GM13976 (cell line): Measurements from ENCODE around the gene RAPGEF2.

Source experiments
- DNase-seq: peaks from one replicate; pipeline ENCODE4 v3.0.0; 2012; ENCODE audit warnings: low spot score
- in situ Hi-C: fragments of 300-500 bp; cut with MboI; formaldehyde crosslinking; loops from one replicate; pipeline ENCODE4 v1.12.0; 2022; ENCODE audit warnings: low sequenced_read_pairs, mixed read lengths, inconsistent platforms; ENCODE audit not compliant: unreplicated experiment
- TF ChIP-seq, protein P1 (sequence below): IDR thresholded peaks from 2 replicates; pipeline ENCODE4 v1.5.1; 2012; ENCODE audit warnings: borderline replicate concordance, mild to moderate bottlenecking; ENCODE audit not compliant: insufficient read depth; ENCODE audit errors: extremely low read depth, missing control alignments, control extremely low read depth

The RAPGEF2 gene

DNA sequence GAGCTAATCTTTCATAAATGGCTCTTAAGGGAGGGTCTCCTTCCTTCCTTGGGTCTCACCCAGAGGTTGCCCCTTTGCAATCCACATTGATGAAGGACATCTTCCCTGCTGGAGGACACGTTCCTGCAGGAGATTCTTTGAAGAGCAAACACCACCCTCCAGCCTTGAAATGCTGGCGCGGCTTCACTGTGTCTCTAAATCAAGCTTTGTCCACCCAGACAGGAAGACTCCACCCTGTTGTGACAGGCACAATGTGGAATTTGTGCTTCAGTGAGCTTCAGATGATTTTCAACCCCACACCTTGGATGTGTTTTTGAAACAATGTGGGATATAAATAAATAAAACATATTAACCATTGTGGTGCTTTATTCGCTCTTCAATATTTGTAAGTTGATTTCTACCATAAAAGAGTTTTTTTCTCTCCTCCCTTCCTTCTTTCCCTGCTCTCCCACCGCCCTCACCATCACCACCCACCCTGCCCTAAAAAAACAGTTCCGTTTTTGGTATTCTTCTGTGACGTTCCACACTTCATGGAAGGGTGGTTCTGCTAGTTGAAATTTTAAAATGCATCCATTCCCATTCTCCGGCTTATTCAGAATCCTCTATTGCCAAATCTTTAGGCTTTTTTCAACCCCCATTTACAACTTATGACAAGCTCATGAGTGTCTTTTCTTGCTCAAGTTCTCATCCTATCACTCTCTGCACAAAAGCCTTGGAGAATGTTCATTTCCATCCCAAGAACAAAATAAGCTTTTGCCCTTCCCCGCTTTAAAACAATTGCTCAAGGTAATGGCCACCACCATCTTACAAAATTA is 264.3 kb downstream of the RAPGEF2 start:
- DNase-seq = no peak
- in situ Hi-C loops = no loop called here

DNA sequence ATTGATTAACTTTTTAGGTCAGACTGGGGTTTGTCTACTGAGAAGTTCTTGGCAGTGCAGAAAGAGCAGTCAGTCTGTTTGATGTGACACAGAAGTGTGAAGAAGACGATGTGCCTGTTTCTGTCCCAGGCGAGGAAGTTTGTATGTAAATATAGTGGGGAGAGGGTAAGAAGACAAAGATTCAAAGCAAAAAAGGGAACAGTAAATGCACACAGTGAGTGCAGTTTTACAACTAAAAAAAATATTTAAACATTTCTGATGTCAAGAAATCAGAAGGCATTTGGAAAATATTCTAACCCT is 264.9 kb downstream of the RAPGEF2 start:
- in situ Hi-C loops = no loop called here
- TF ChIP-seq, protein P1, sequence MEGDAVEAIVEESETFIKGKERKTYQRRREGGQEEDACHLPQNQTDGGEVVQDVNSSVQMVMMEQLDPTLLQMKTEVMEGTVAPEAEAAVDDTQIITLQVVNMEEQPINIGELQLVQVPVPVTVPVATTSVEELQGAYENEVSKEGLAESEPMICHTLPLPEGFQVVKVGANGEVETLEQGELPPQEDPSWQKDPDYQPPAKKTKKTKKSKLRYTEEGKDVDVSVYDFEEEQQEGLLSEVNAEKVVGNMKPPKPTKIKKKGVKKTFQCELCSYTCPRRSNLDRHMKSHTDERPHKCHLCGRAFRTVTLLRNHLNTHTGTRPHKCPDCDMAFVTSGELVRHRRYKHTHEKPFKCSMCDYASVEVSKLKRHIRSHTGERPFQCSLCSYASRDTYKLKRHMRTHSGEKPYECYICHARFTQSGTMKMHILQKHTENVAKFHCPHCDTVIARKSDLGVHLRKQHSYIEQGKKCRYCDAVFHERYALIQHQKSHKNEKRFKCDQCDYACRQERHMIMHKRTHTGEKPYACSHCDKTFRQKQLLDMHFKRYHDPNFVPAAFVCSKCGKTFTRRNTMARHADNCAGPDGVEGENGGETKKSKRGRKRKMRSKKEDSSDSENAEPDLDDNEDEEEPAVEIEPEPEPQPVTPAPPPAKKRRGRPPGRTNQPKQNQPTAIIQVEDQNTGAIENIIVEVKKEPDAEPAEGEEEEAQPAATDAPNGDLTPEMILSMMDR = no peak

More for the DNA sequence above, 264.3 kb downstream of the RAPGEF2 start:
- TF ChIP-seq, protein P1 = no peak

DNA sequence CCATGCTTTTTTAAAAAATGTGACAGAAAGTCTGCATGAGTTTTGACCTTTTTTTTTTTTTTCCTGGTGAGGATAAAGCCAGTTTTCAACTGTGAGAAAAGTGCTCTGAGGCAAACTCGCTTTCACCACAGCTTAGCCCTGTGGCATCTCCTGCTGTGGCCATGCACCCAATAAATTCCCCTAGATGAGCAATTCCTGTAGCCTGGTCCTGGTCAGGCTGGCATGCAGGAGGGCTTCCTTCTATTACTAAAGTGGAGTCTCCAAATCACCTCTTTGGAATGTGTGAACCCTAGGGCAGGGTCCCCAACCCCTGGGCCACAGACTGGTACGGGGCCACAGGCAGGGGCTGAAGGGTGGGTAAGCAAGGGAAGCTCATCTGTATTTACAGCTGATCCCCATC is 265.4 kb downstream of the RAPGEF2 start:
- TF ChIP-seq, protein P1 = no peak
- no peak for DNase-seq
- in situ Hi-C loops = no loop called here

More for the DNA sequence above, 264.9 kb downstream of the RAPGEF2 start:
- DNase-seq = peak; percentile 32

DNA sequence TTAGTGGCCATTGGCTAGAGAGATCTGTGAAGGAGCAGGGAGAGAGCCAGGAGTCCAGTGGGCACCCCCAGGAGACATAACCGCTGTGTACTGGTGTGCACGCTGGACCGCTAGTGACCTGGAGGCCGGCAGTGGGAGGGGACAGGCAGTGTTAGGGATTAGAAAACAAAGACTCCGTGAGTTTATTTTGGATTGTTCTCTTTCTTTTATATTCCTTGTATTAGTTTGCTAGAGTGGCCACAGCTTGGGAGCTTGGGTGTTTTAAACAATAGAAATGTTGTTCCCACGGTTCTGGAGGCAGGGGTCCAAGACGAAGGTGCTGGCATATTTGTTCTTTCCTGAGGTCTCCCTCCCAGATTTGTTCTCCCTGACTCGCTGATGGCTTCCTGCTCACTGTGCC is 266.4 kb downstream of the RAPGEF2 start:
- DNase-seq = no peak
- TF ChIP-seq, protein P1 = no peak
- in situ Hi-C loops = no loop called here

DNA sequence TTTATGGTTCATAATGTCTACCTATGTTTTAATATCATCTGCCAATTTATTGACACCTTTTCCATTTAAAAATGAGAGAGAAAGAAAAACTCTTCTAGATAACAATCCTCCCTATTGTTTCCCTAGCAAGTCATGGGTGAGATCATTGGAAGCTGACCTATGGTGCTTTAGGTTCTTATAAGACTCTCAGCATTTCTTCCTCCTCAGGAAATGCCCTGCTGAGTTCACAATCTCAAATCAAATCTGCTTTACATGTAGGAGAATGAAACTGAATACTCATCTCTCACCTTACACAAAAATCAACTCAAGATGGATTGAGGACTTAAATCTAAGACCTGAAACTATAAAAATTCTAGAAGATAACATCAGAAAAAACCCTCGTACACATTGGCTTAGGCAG is 267.4 kb downstream of the RAPGEF2 start:
- in situ Hi-C loops = no loop called here
- TF ChIP-seq, protein P1 = no peak
- DNase-seq = no peak

DNA sequence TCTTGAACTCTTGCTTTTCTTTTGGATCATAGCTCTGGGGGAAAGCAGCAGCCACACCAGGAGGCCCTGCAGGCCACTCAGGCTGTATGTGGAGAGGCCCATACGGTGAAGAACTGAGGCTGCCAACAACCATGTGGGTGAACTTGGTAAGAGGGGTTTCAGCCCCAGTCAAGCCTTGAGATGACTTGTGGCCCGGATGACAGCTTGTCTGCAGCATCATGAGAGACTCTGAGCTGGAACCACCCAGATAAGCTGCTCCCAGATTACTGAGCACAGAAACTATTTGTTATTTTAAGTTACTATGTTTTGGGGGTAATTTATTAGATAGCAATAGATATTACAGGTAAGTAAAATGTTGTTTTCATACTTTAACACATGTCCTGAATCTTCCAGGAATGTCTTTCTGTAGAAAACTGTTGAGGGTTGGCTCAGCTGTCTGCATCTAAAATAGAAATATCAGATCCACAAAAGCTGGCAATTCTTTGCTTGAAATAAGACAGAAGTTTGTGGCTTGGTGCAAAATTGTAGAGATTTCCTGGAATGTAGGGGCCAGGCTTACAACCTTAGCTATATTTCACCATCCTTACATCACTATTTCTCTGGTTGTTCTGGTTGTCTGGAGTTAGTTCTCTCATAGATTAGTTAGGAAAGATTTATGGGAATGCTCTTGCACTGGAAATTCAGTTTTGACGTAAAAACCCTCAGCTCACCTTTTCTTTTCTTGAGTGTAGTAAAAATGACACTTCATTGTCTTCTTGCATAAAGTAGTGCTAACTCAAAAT is 272.1 kb downstream of the RAPGEF2 start:
- TF ChIP-seq, protein P1 = no peak
- no peak for DNase-seq
- in situ Hi-C loops = no loop called here
